Heart left ventricle (tissue), 16 donors: ENCODE measurements around the gene KPNB1. TPM values are rescaled to one million over a fixed set of nuclear protein-coding genes. Genes with fewer than 3 reads are reported as not detected.
A peak's percentile ranks its signal among the peaks of the same experiment; 100 is the strongest.

Experiments used
- ATAC-seq, 4 donors: fragments of 200-7000 bp; cut with Tn5 transposase; one replicate each; pipeline ENCODE4 v1.9.1; 2020 to 2022; ENCODE audit warnings: moderate library complexity in 4 of 4, mild to moderate bottlenecking in 3 of 4, moderate number of reproducible peaks in 1 of 4
- DNase-seq, 5 donors: peaks; one replicate each; pipeline ENCODE4 v3.0.0-alpha.2; 2020
- H3K27ac ChIP-seq, 12 donors: fragments of 200-600 bp; sonication (generic) in 4 of 12; one replicate each; pipeline versions ENCODE4 v1.5.0 to v1.8.0; 2016 to 2022; ENCODE audit warnings: mild to moderate bottlenecking in 2 of 12
- H3K27me3 ChIP-seq, 9 donors: fragments of 200-600 bp; sonication (generic) in 2 of 9; one replicate each; pipeline versions ENCODE4 v1.5.1 to v1.8.0; 2016 to 2022; ENCODE audit warnings: mild to moderate bottlenecking in 3 of 9
- H3K36me3 ChIP-seq, 9 donors: fragments of 200-600 bp; sonication (generic) in 2 of 9; one replicate each; pipeline versions ENCODE4 v1.5.0 to v1.8.0; 2018 to 2022; ENCODE audit warnings: mild to moderate bottlenecking in 2 of 9
- H3K4me1 ChIP-seq, 12 donors: fragments of 200-600 bp; sonication (generic) in 4 of 12; one replicate each; pipeline versions ENCODE4 v1.5.0 to v1.8.0; 2016 to 2022; ENCODE audit warnings: mild to moderate bottlenecking in 3 of 12
- H3K4me3 ChIP-seq, 12 donors: fragments of 200-600 bp; sonication (generic) in 4 of 12; one replicate each; pipeline versions ENCODE4 v1.5.0 to v1.8.0; 2017 to 2022; ENCODE audit warnings: mild to moderate bottlenecking in 9 of 12, moderate library complexity in 4 of 12
- H3K9me3 ChIP-seq, 12 donors: fragments of 200-600 bp; sonication (generic) in 4 of 12; one replicate each; pipeline versions ENCODE4 v1.5.0 to v1.8.0; 2016 to 2022; ENCODE audit warnings: mild to moderate bottlenecking in 1 of 12
- POLR2A ChIP-seq, 2 donors: fragments of 450-650 bp; IDR thresholded peaks; one replicate each; pipeline ENCODE4 v1.6.1; 2017; ENCODE audit warnings: antibody characterized with exemption in 2 of 2, mild to moderate bottlenecking in 2 of 2, moderate library complexity in 2 of 2
- WGBS, 4 donors: extraction: QIAGEN DNeasy Blood & Tissue Kit in 2 of 4; methylation state at CpG; one replicate each; pipeline versions ENCODE4 v1.1.5 to v1.1.7; 2013 to 2018; 5-methylcytosine and 5-hydroxymethylcytosine counted together
- intact Hi-C, 10 donors: fragments of 100-400 bp; cut with DNase I; formaldehyde crosslinking; loops; one replicate each; pipeline versions ENCODE4 v1.11.1 to v1.14.2; 2022
- polyA plus RNA-seq, 2 donors: library from polyadenylated mRNA; stranded (reverse); fragments of 200-250 nt; gene quantifications; one replicate each; pipeline ENCODE4 v1.2.3, GENCODE V29; 2013
- total RNA-seq, 9 donors: library from RNA; depleted of rRNA in 2 of 9; stranded (reverse); fragments of >200 nt in 2 of 9; fragmentation: NEBNext Ultra II Directional in 3 of 9; extraction: Animal tissue kit (Norgen Biotek cat#: 25700) in 3 of 9; gene quantifications; one replicate each; pipeline versions ENCODE4 v1.1.0 to v1.2.4, GENCODE V29; 2016 to 2023
- TF ChIP-seq, protein P1 (sequence below), 12 donors: fragments of 200-600 bp; sonication (generic) in 4 of 12; IDR thresholded peaks; one replicate each; pipeline versions ENCODE4 v1.5.0 to v1.8.0; 2018 to 2022; ENCODE audit warnings: antibody characterized with exemption in 12 of 12, mild to moderate bottlenecking in 5 of 12
- donor health status: ischemic (EF 13 %, LVEDD 7.1; RV severe dilation, severe dysfunction).
- donor health status: healthy with polysubstance abuse.
- donor health status: DM: no; HTN: yes; CAD: no.
- donor health status: DM: no; HTN: no; CAD: no.
- donor health status: ischemic (EF 25% LVEDD 6.9; RV normal size, moderate dysfunction).
- donor health status: ischemic (EF 25% LVEDD 5.7; RV mildly dilated, moderate dysfunction).
- donor health status: healthy.
- donor health status: DM: yes; HTN: yes; CAD: no.
- donor health status: ischemic (EF 35%, LVEDD 5.7; RV mildly dilated, moderate dysfunction).
- donor health status: nonischemic (EF 11% LVEDD 7.7; RV severe dilation, severe dysfunction).
- donor health status: DM: yes; HTN: yes; CAD: no.
- donor health status: PGD.
- donor health status: ischemic (EF 29% LVEDD 5.4; RV normal size, mild dysfunction).
- donor health status: nonischemic (EF 23%, LVEDD 6.1; RV moderate dilation, normal function).

Gene KPNB1
- total and polyA plus RNA-seq, 11 donors: 30.7 to 236 (median 174) TPM

GRCh38 chr17:47726796-47727703 lies 77.3 kb downstream of the KPNB1 start:
- peak in 2 of 5 donors; percentile 21 to 28 for DNase-seq
- Histone ChIP-seq H3K27me3 (peaks cover 5 to 80% (median 18%) of the 10 kb centered on the region in 9 donors), H3K4me3 (no peak overlapping the region), H3K36me3 (no peaks in the 10 kb centered on the region), H3K4me1 (no peaks in the 10 kb centered on the region), H3K9me3 (no peaks in the 10 kb centered on the region), H3K27ac (no peak overlapping the region)
- no peak for TF ChIP-seq POLR2A (IDR thresholded peaks at IDR 0.05)
- TF ChIP-seq, protein P1, sequence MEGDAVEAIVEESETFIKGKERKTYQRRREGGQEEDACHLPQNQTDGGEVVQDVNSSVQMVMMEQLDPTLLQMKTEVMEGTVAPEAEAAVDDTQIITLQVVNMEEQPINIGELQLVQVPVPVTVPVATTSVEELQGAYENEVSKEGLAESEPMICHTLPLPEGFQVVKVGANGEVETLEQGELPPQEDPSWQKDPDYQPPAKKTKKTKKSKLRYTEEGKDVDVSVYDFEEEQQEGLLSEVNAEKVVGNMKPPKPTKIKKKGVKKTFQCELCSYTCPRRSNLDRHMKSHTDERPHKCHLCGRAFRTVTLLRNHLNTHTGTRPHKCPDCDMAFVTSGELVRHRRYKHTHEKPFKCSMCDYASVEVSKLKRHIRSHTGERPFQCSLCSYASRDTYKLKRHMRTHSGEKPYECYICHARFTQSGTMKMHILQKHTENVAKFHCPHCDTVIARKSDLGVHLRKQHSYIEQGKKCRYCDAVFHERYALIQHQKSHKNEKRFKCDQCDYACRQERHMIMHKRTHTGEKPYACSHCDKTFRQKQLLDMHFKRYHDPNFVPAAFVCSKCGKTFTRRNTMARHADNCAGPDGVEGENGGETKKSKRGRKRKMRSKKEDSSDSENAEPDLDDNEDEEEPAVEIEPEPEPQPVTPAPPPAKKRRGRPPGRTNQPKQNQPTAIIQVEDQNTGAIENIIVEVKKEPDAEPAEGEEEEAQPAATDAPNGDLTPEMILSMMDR (IDR thresholded peaks at IDR 0.05): no peak
- WGBS, 4 donors: 83 to 92% (median 88%) methylated on average over 12 of the region's 12 CpGs
- no peak for ATAC-seq
- intact Hi-C loops: no loop called here

GRCh38 chr17:47727704-47728036 lies 78.0 kb downstream of the KPNB1 start:
- WGBS, 4 donors: 84 to 92% (median 84%) methylated on average over 3 to 9 of the region's 9 CpGs
- no peaks in the 10 kb centered on the region for H3K36me3 ChIP-seq
- H3K9me3 ChIP-seq: no peaks in the 10 kb centered on the region
- ATAC-seq (no peak), DNase-seq (peak in 2 of 5 donors; percentile 15 to 34)
- H3K4me1 ChIP-seq: peaks cover 0 to 6% (median 0%) of the 10 kb centered on the region in 12 donors
- intact Hi-C loops: no loop called here
- H3K27me3 ChIP-seq: peaks cover 0 to 79% (median 22%) of the 10 kb centered on the region in 9 donors
- TF ChIP-seq, protein P1 (IDR thresholded peaks at IDR 0.05): no peak
- TF ChIP-seq POLR2A (IDR thresholded peaks at IDR 0.05): no peak
- H3K27ac ChIP-seq: no peak overlapping the region
- no peak overlapping the region for H3K4me3 ChIP-seq

DNA sequence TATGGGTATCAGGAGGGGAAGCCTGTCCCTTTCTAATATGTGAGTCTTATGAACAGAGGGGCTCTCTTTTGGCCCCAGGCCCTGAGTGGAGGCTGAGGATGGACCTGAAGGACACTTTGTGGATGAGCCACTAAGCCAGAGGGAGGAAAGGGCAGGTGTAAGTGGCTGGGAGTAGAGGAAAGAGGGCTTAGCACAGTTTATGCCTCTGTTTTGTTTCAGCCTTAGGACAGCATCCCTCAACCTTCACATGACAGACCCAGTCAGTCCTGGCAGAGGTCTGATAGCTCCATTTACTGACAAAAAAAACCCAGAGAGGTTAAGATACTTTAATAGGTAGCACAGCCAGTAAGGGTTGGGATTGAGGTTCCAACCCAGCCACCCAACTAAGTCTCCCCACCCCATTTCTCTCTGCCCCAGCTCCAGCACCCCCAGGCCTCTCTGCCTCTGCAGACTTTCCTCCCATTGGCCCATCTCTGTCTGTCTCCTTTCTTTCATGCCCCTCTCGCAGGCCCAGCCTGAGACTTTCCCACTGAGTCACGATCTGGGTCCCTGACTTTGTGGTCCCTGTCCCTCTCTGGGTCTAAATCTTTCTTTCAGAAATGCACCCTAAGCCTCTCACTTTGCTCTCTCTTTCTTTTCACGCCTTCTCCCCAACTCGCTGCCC lies 78.6 kb downstream of the KPNB1 start:
- no peak overlapping the region for H3K4me3 ChIP-seq
- H3K27me3 ChIP-seq: peaks cover 2 to 79% (median 29%) of the 10 kb centered on the region in 9 donors
- no peaks in the 10 kb centered on the region for H3K36me3 ChIP-seq
- ATAC-seq (no peak), DNase-seq (peak in 1 of 5 donors; percentile 7)
- 87 to 89% (median 88%) methylated on average over 4 of the region's 4 CpGs for WGBS, 4 donors
- peaks cover 0 to 13% (median 4%) of the 10 kb centered on the region in 12 donors for H3K4me1 ChIP-seq
- no peak overlapping the region for H3K27ac ChIP-seq
- intact Hi-C loops: no loop called here
- no peaks in the 10 kb centered on the region for H3K9me3 ChIP-seq
- TF ChIP-seq POLR2A (IDR thresholded peaks at IDR 0.05): no peak
- TF ChIP-seq, protein P1 (IDR thresholded peaks at IDR 0.05): no peak

DNA sequence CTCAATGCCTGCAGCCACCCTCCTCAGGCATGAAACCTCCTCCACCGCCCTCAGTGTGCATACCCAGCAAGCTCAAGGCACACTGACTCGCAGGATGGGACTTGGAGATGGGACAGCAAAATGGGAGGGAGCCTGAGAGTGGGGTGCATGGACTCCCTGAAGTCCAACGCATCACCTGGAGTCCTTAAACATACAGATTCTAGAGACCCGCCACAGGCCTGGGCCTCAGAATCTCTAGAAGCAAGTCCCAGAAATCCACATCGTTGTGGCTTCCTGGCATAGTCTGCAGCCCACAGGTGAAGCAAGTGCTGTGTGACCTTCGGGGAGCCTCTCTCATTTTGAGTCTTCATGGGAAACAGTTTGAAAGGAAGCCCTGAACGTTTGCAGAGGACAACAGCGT lies 79.8 kb downstream of the KPNB1 start:
- intact Hi-C loops: no loop called here
- TF ChIP-seq POLR2A (IDR thresholded peaks at IDR 0.05): no peak
- TF ChIP-seq, protein P1 (IDR thresholded peaks at IDR 0.05): no peak
- Histone ChIP-seq H3K4me1 (peaks cover 0 to 19% (median 8%) of the 10 kb centered on the region in 12 donors), H3K27me3 (peaks cover 12 to 77% (median 38%) of the 10 kb centered on the region in 9 donors), H3K27ac (no peak overlapping the region), H3K9me3 (no peaks in the 10 kb centered on the region), H3K4me3 (no peak overlapping the region), H3K36me3 (no peaks in the 10 kb centered on the region)
- peak in 2 of 5 donors; percentile 23 to 25 for DNase-seq
- WGBS, 4 donors: 70 to 81% (median 74%) methylated on average over 7 to 8 of the region's 8 CpGs
- ATAC-seq: no peak
